ENCODE measurements around the gene ADGRG6. TPM values are rescaled to one million over a fixed set of nuclear protein-coding genes. Genes with fewer than 3 reads are reported as not detected.

The ADGRG6 gene
- total and polyA plus RNA-seq, 4 donors: 18.7 to 110 (median 45.7) TPM

- H3K27me3 ChIP-seq (ENCODE audit: control insufficient read depth in 4 of 4, insufficient read depth in 4 of 4, low read length in 3 of 4): no peaks in the 10 kb centered on the region
- H3K4me1 ChIP-seq (ENCODE audit: control insufficient read depth in 4 of 4, insufficient read depth in 4 of 4, low read length in 3 of 4): peaks cover 0 to 6% (median 1%) of the 10 kb centered on the region in 4 donors
- no peak overlapping the region for H3K4me3 ChIP-seq (ENCODE audit: low read depth in 1 of 3, low read length in 3 of 3)
- H3K9me3 ChIP-seq (ENCODE audit: control insufficient read depth in 4 of 4, low read length in 3 of 4): no peaks in the 10 kb centered on the region
- no peak overlapping the region for H3K27ac ChIP-seq (ENCODE audit: low read depth in 1 of 2, low read length in 2 of 2)
- WGBS: 83% methylated on average over 4 of the region's 4 CpGs
- no peak for DNase-seq (ENCODE audit: low spot score)
- H3K9ac ChIP-seq (ENCODE audit: low read depth in 1 of 2, low read length in 2 of 2): no peak overlapping the region
- TF ChIP-seq HNF4G (IDR thresholded peaks at IDR 0.05) (no peak), FOXA1 (IDR thresholded peaks at IDR 0.05) (no peak), RAD21 (IDR thresholded peaks at IDR 0.05) (no peak)
- H3K36me3 ChIP-seq (ENCODE audit: control insufficient read depth in 4 of 4, insufficient read depth in 3 of 4, low read depth in 1 of 4, low read length in 3 of 4): no peaks in the 10 kb centered on the region
Measured at GRCh38 chr6:142266060-142266459, 35.7 kb upstream of the ADGRG6 start.

- DNase-seq (ENCODE audit: low spot score): no peak
- no peaks in the 10 kb centered on the region for H3K27me3 ChIP-seq (ENCODE audit: control insufficient read depth in 4 of 4, insufficient read depth in 4 of 4, low read length in 3 of 4)
- no peak for TF ChIP-seq HNF4A (conservative IDR thresholded peaks at IDR 0.05)
- H3K27ac ChIP-seq (ENCODE audit: low read depth in 1 of 2, low read length in 2 of 2): no peak overlapping the region
- no peak overlapping the region for H3K9ac ChIP-seq (ENCODE audit: low read depth in 1 of 2, low read length in 2 of 2)
- no peak overlapping the region for H3K4me3 ChIP-seq (ENCODE audit: low read depth in 1 of 3, low read length in 3 of 3)
- no peaks in the 10 kb centered on the region for H3K36me3 ChIP-seq (ENCODE audit: control insufficient read depth in 4 of 4, insufficient read depth in 3 of 4, low read depth in 1 of 4, low read length in 3 of 4)
- H3K4me1 ChIP-seq (ENCODE audit: control insufficient read depth in 4 of 4, insufficient read depth in 4 of 4, low read length in 3 of 4): no peaks in the 10 kb centered on the region
- H3K9me3 ChIP-seq (ENCODE audit: control insufficient read depth in 4 of 4, low read length in 3 of 4): no peaks in the 10 kb centered on the region
- WGBS: 83% methylated on average over 1 of the region's 1 CpG
Measured at GRCh38 chr6:142271476-142271875, 30.3 kb upstream of the ADGRG6 start.

GRCh38 chr6:142274656-142275055 is 27.2 kb upstream of the ADGRG6 start:
- H3K4me1 ChIP-seq (ENCODE audit: control insufficient read depth in 4 of 4, insufficient read depth in 4 of 4, low read length in 3 of 4): peaks cover 0 to 5% (median 4%) of the 10 kb centered on the region in 4 donors
- TF ChIP-seq, protein P1, sequence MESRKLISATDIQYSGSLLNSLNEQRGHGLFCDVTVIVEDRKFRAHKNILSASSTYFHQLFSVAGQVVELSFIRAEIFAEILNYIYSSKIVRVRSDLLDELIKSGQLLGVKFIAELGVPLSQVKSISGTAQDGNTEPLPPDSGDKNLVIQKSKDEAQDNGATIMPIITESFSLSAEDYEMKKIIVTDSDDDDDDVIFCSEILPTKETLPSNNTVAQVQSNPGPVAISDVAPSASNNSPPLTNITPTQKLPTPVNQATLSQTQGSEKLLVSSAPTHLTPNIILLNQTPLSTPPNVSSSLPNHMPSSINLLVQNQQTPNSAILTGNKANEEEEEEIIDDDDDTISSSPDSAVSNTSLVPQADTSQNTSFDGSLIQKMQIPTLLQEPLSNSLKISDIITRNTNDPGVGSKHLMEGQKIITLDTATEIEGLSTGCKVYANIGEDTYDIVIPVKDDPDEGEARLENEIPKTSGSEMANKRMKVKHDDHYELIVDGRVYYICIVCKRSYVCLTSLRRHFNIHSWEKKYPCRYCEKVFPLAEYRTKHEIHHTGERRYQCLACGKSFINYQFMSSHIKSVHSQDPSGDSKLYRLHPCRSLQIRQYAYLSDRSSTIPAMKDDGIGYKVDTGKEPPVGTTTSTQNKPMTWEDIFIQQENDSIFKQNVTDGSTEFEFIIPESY (IDR thresholded peaks at IDR 0.05): no peak
- TF ChIP-seq, protein P2, sequence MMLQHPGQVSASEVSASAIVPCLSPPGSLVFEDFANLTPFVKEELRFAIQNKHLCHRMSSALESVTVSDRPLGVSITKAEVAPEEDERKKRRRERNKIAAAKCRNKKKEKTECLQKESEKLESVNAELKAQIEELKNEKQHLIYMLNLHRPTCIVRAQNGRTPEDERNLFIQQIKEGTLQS (IDR thresholded peaks at IDR 0.05): no peak
- TF ChIP-seq RAD21 (IDR thresholded peaks at IDR 0.05) (no peak), FOXA2 (IDR thresholded peaks at IDR 0.05) (no peak), YY1 (IDR thresholded peaks at IDR 0.05) (no peak), JUND (IDR thresholded peaks at IDR 0.05) (no peak), MAX (IDR thresholded peaks at IDR 0.05) (no peak), HNF4G (IDR thresholded peaks at IDR 0.05) (no peak), NR2F2 (IDR thresholded peaks at IDR 0.05) (no peak)
- TF ChIP-seq, protein P3, sequence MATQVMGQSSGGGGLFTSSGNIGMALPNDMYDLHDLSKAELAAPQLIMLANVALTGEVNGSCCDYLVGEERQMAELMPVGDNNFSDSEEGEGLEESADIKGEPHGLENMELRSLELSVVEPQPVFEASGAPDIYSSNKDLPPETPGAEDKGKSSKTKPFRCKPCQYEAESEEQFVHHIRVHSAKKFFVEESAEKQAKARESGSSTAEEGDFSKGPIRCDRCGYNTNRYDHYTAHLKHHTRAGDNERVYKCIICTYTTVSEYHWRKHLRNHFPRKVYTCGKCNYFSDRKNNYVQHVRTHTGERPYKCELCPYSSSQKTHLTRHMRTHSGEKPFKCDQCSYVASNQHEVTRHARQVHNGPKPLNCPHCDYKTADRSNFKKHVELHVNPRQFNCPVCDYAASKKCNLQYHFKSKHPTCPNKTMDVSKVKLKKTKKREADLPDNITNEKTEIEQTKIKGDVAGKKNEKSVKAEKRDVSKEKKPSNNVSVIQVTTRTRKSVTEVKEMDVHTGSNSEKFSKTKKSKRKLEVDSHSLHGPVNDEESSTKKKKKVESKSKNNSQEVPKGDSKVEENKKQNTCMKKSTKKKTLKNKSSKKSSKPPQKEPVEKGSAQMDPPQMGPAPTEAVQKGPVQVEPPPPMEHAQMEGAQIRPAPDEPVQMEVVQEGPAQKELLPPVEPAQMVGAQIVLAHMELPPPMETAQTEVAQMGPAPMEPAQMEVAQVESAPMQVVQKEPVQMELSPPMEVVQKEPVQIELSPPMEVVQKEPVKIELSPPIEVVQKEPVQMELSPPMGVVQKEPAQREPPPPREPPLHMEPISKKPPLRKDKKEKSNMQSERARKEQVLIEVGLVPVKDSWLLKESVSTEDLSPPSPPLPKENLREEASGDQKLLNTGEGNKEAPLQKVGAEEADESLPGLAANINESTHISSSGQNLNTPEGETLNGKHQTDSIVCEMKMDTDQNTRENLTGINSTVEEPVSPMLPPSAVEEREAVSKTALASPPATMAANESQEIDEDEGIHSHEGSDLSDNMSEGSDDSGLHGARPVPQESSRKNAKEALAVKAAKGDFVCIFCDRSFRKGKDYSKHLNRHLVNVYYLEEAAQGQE (IDR thresholded peaks at IDR 0.05): no peak
- TF ChIP-seq, protein P4, sequence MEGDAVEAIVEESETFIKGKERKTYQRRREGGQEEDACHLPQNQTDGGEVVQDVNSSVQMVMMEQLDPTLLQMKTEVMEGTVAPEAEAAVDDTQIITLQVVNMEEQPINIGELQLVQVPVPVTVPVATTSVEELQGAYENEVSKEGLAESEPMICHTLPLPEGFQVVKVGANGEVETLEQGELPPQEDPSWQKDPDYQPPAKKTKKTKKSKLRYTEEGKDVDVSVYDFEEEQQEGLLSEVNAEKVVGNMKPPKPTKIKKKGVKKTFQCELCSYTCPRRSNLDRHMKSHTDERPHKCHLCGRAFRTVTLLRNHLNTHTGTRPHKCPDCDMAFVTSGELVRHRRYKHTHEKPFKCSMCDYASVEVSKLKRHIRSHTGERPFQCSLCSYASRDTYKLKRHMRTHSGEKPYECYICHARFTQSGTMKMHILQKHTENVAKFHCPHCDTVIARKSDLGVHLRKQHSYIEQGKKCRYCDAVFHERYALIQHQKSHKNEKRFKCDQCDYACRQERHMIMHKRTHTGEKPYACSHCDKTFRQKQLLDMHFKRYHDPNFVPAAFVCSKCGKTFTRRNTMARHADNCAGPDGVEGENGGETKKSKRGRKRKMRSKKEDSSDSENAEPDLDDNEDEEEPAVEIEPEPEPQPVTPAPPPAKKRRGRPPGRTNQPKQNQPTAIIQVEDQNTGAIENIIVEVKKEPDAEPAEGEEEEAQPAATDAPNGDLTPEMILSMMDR (IDR thresholded peaks at IDR 0.05; ENCODE audit: low read depth, low read length, missing input control): no peak
- H3K4me3 ChIP-seq (ENCODE audit: low read depth in 1 of 3, low read length in 3 of 3): no peak overlapping the region
- no peaks in the 10 kb centered on the region for H3K9me3 ChIP-seq (ENCODE audit: control insufficient read depth in 4 of 4, low read length in 3 of 4)
- H3K27ac ChIP-seq (ENCODE audit: low read depth in 1 of 2, low read length in 2 of 2): no peak overlapping the region
- no peak for DNase-seq (ENCODE audit: low spot score)
- H3K9ac ChIP-seq (ENCODE audit: low read depth in 1 of 2, low read length in 2 of 2): no peak overlapping the region
- no peaks in the 10 kb centered on the region for H3K27me3 ChIP-seq (ENCODE audit: control insufficient read depth in 4 of 4, insufficient read depth in 4 of 4, low read length in 3 of 4)
- WGBS: 87% methylated on average over 4 of the region's 4 CpGs
- H3K36me3 ChIP-seq (ENCODE audit: control insufficient read depth in 4 of 4, insufficient read depth in 3 of 4, low read depth in 1 of 4, low read length in 3 of 4): no peaks in the 10 kb centered on the region

Data from liver (tissue), 9 donors.